Trophoblast cell (in vitro differentiated cells and primary cell): ENCODE measurements around the gene GDE1.

Source experiments
- DNase-seq, 2 donors: peaks; one replicate each; pipeline ENCODE4 v3.0.0-alpha.2; 2016
- H2AFZ ChIP-seq: 2 replicates; pipeline ENCODE4 v1.6.1; 2013; ENCODE audit warnings: low read length, moderate library complexity, mild to moderate bottlenecking; ENCODE audit not compliant: insufficient read depth, poor library complexity
- H2AK5ac ChIP-seq: 2 replicates; pipeline ENCODE4 v1.6.1; 2013; ENCODE audit warnings: mild to moderate bottlenecking, low read length
- H2BK120ac ChIP-seq: 2 replicates; pipeline ENCODE4 v1.6.1; 2013; ENCODE audit warnings: low read length, mild to moderate bottlenecking, moderate library complexity; ENCODE audit not compliant: insufficient read depth, poor library complexity
- H2BK12ac ChIP-seq: 2 replicates; pipeline ENCODE4 v1.6.1; 2013; ENCODE audit warnings: mild to moderate bottlenecking, low read length, moderate library complexity
- H2BK5ac ChIP-seq: 2 replicates; pipeline ENCODE4 v1.6.1; 2013; ENCODE audit warnings: low read length, low read depth, moderate library complexity, mild to moderate bottlenecking; ENCODE audit not compliant: poor library complexity
- H3K14ac ChIP-seq: 2 replicates; pipeline ENCODE4 v1.6.1; 2013; ENCODE audit warnings: mild to moderate bottlenecking, low read length
- H3K18ac ChIP-seq: 2 replicates; pipeline ENCODE4 v1.6.1; 2013; ENCODE audit warnings: mild to moderate bottlenecking, low read length
- H3K23ac ChIP-seq: 2 replicates; pipeline ENCODE4 v1.6.1; 2013; ENCODE audit warnings: low read length
- H3K27ac ChIP-seq: 2 replicates; pipeline ENCODE4 v1.5.1; 2013; ENCODE audit warnings: low read depth, mild to moderate bottlenecking, inconsistent platforms, low read length, moderate library complexity
- H3K27me3 ChIP-seq: 2 replicates; pipeline ENCODE4 v1.6.1; 2013; ENCODE audit warnings: inconsistent platforms, mild to moderate bottlenecking, low read length, moderate library complexity; ENCODE audit not compliant: insufficient read depth
- H3K36me3 ChIP-seq, 2 experiments: 1 replicate in 1 of 2; 2 replicates in 1 of 2; pipeline ENCODE4 v1.6.1; 2013; ENCODE audit warnings: low read length in 2 of 2, mild to moderate bottlenecking in 2 of 2, moderate library complexity in 1 of 2; ENCODE audit not compliant: insufficient read depth in 2 of 2, control insufficient read depth in 1 of 2
- H3K4ac ChIP-seq: 2 replicates; pipeline ENCODE4 v1.6.1; 2013; ENCODE audit warnings: low read depth, mild to moderate bottlenecking, low read length, moderate library complexity
- H3K4me1 ChIP-seq, 2 experiments: 1 replicate in 1 of 2; 2 replicates in 1 of 2; pipeline ENCODE4 v1.6.1; 2013; ENCODE audit warnings: low read length in 2 of 2, mild to moderate bottlenecking in 2 of 2, moderate library complexity in 1 of 2; ENCODE audit not compliant: insufficient read depth in 2 of 2, control insufficient read depth in 1 of 2
- H3K4me2 ChIP-seq: 2 replicates; pipeline ENCODE4 v1.6.1; 2013; ENCODE audit warnings: inconsistent platforms, mild to moderate bottlenecking, low read length, moderate library complexity
- H3K4me3 ChIP-seq: 2 replicates; pipeline ENCODE4 v1.5.1; 2013; ENCODE audit warnings: mild to moderate bottlenecking, low read depth, low read length, inconsistent platforms
- H3K79me1 ChIP-seq: one replicate; pipeline ENCODE4 v1.6.1; 2013; ENCODE audit warnings: low read length
- H3K79me2 ChIP-seq: 2 replicates; pipeline ENCODE4 v1.6.1; 2013; ENCODE audit warnings: low read length, mild to moderate bottlenecking; ENCODE audit not compliant: control insufficient read depth, insufficient read depth, poor library complexity
- H3K9ac ChIP-seq: 2 replicates; pipeline ENCODE4 v1.6.1; 2013; ENCODE audit warnings: mild to moderate bottlenecking, low read length
- H3K9me3 ChIP-seq: 2 replicates; pipeline ENCODE4 v1.6.1; 2013; ENCODE audit warnings: low read depth, mild to moderate bottlenecking, control low read depth, inconsistent platforms, low read length; ENCODE audit not compliant: insufficient read depth
- H4K12ac ChIP-seq: 2 replicates; pipeline ENCODE4 v1.6.1; 2013; ENCODE audit warnings: low read depth, mild to moderate bottlenecking, low read length, moderate library complexity
- H4K8ac ChIP-seq: 2 replicates; pipeline ENCODE4 v1.6.1; 2013; ENCODE audit warnings: low read depth, mild to moderate bottlenecking, low read length, moderate library complexity
- H4K91ac ChIP-seq: one replicate; pipeline ENCODE4 v1.6.1; 2013; ENCODE audit warnings: low read depth, mild to moderate bottlenecking, low read length, moderate library complexity
- WGBS: extraction: QIAGEN DNeasy Blood & Tissue Kit; methylation state at CpG from one replicate; pipeline ENCODE4 v1.1.7; 2013; ENCODE audit warnings: missing lambda C conversion rate; ENCODE audit not compliant: insufficient read length, insufficient coverage; ENCODE audit errors: extremely low coverage; 5-methylcytosine and 5-hydroxymethylcytosine counted together

GDE1 gene

GRCh38 chr16:19486051-19486450, 35.8 kb downstream of the GDE1 start:
- Histone ChIP-seq H3K36me3 (no peaks in the 10 kb centered on the region), H3K9ac (no peak overlapping the region), H4K8ac (no peak overlapping the region), H3K4me2 (no peak overlapping the region), H2AFZ (no peak overlapping the region), H4K91ac (no peak overlapping the region), H3K4ac (no peak overlapping the region), H2AK5ac (no peak overlapping the region), H2BK5ac (no peak overlapping the region), H2BK120ac (no peak overlapping the region), H2BK12ac (no peak overlapping the region), H3K4me1 (no peaks in the 10 kb centered on the region), H3K4me3 (no peak overlapping the region), H3K18ac (no peak overlapping the region), H3K9me3 (no peaks in the 10 kb centered on the region), H4K12ac (no peak overlapping the region), H3K79me2 (no peaks in the 10 kb centered on the region), H3K79me1 (no peaks in the 10 kb centered on the region), H3K14ac (no peak overlapping the region), H3K23ac (no peak overlapping the region), H3K27me3 (no peaks in the 10 kb centered on the region), H3K27ac (no peak overlapping the region)
- DNase-seq = no peak
- no CpG with 5 or more reads among the region's 4 CpGs for WGBS

GRCh38 chr16:19485611-19486010, 36.3 kb downstream of the GDE1 start:
- no peak overlapping the region for H3K27ac ChIP-seq
- H3K4ac ChIP-seq = no peak overlapping the region
- no peak overlapping the region for H2BK12ac ChIP-seq
- WGBS = no CpG with 5 or more reads among the region's 5 CpGs
- H3K4me2 ChIP-seq = no peak overlapping the region
- no peak overlapping the region for H3K9ac ChIP-seq
- no peaks in the 10 kb centered on the region for H3K27me3 ChIP-seq
- no peak overlapping the region for H2AK5ac ChIP-seq
- H2AFZ ChIP-seq = no peak overlapping the region
- DNase-seq = no peak
- no peak overlapping the region for H2BK5ac ChIP-seq
- H3K18ac ChIP-seq = no peak overlapping the region
- H3K14ac ChIP-seq = no peak overlapping the region
- no peak overlapping the region for H4K12ac ChIP-seq
- no peaks in the 10 kb centered on the region for H3K4me1 ChIP-seq
- no peak overlapping the region for H3K4me3 ChIP-seq
- no peak overlapping the region for H4K8ac ChIP-seq
- H3K36me3 ChIP-seq = no peaks in the 10 kb centered on the region
- H4K91ac ChIP-seq = no peak overlapping the region
- H2BK120ac ChIP-seq = no peak overlapping the region
- no peak overlapping the region for H3K23ac ChIP-seq
- H3K79me2 ChIP-seq = no peaks in the 10 kb centered on the region
- no peaks in the 10 kb centered on the region for H3K9me3 ChIP-seq
- no peaks in the 10 kb centered on the region for H3K79me1 ChIP-seq

- Histone ChIP-seq H3K79me2 (no peaks in the 10 kb centered on the region), H3K23ac (no peak overlapping the region), H3K18ac (no peak overlapping the region), H4K8ac (no peak overlapping the region), H4K12ac (no peak overlapping the region), H3K4me3 (no peak overlapping the region), H2BK12ac (no peak overlapping the region), H3K36me3 (no peaks in the 10 kb centered on the region), H2AFZ (no peak overlapping the region), H3K9me3 (no peaks in the 10 kb centered on the region), H2AK5ac (no peak overlapping the region), H4K91ac (no peak overlapping the region), H3K14ac (no peak overlapping the region), H3K27ac (no peak overlapping the region), H2BK120ac (no peak overlapping the region), H3K4me2 (no peak overlapping the region), H2BK5ac (no peak overlapping the region), H3K27me3 (no peaks in the 10 kb centered on the region), H3K4me1 (peaks cover 0 to 4% of the 10 kb centered on the region in 2 experiments), H3K4ac (no peak overlapping the region), H3K79me1 (no peaks in the 10 kb centered on the region), H3K9ac (no peak overlapping the region)
- WGBS = no CpG with 5 or more reads among the region's 3 CpGs
- DNase-seq = no peak
Measured at GRCh38 chr16:19484096-19484495, 37.8 kb downstream of the GDE1 start.

- Histone ChIP-seq H3K4me3 (no peak overlapping the region), H2AK5ac (no peak overlapping the region), H3K36me3 (no peaks in the 10 kb centered on the region), H3K4ac (no peak overlapping the region), H3K4me1 (peaks cover 0 to 4% of the 10 kb centered on the region in 2 experiments), H4K91ac (no peak overlapping the region), H4K8ac (no peak overlapping the region), H3K23ac (no peak overlapping the region), H3K79me1 (no peaks in the 10 kb centered on the region), H4K12ac (no peak overlapping the region), H2BK5ac (no peak overlapping the region), H3K27me3 (no peaks in the 10 kb centered on the region), H3K18ac (no peak overlapping the region), H3K79me2 (no peaks in the 10 kb centered on the region), H2AFZ (no peak overlapping the region), H3K4me2 (no peak overlapping the region), H3K9ac (no peak overlapping the region), H2BK120ac (no peak overlapping the region), H2BK12ac (no peak overlapping the region), H3K27ac (no peak overlapping the region), H3K9me3 (no peaks in the 10 kb centered on the region), H3K14ac (no peak overlapping the region)
- no CpG with 5 or more reads among the region's 1 CpG for WGBS
- no peak for DNase-seq
Measured at GRCh38 chr16:19482291-19482690, 39.6 kb downstream of the GDE1 start.
